GM19455 (cell line): Measurements from ENCODE around the gene WNT9A.

ENCODE experiments used
- ATAC-seq: cut with Tn5 transposase; IDR thresholded peaks from one replicate; pipeline ENCODE4 v1.9.1; 2021; ENCODE audit not compliant: unreplicated experiment

The WNT9A gene

DNA sequence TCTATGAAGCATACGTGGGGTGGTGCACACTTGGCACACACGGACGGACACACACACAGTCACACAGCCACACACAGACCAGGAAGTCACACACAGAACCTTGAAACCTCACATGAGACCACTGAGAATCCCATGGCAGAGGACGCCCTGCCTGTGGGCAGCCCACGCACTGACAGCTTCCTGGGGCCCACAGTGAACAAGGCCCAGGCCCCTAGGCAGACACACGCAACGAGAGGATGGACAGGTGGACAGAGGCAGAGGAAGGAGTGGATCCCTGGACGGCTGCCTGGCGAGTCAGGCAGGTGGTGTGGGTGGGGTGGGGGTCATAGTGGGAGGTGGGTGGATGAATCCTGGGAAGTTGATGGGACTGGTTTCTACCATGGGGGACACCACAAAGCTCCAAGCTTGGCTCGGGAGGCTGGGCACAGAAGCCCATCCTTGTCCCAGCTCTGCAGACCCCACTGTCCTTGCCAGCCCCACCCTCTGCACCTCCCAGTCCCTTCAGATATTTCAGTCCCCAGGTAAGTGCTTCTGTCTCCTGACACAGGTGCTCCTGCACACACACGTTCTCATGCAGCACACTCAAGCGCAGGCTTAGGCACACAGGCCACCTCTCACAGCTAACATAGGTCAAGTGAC is 49.1 kb downstream of the WNT9A start:
- ATAC-seq = no peak

DNA sequence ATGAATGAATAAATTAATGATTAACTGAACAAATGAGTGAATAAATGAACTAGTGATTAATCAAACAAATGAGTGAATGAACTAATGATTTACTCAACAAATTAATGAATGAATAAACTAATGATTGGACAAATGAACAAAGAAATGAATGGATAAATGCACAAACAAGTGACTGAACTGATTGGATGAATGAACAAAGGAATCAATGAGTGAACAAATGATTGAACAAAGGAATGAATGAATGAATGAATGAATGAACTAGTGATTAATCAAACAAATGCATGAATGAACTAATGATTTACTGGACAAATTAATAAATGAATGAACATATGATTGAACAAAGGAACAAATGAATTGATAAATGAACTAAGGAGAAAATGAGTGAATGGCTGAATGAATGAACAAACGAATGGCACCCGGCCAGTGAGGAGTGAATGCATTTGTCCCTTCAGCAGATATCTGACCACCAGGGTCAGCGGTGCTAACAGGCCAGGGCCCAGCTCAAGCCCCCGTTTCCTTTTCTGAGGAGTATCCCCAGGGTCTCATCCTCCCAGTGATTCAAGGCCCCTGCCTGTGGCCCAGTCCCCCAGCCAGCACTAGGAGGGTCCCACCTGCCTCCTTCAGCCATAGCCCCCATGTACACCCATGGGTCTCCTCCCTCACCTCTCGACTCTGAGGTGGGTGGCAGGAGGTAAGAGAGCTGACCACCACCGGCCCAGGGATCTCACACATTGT is 49.9 kb downstream of the WNT9A start:
- no peak for ATAC-seq

DNA sequence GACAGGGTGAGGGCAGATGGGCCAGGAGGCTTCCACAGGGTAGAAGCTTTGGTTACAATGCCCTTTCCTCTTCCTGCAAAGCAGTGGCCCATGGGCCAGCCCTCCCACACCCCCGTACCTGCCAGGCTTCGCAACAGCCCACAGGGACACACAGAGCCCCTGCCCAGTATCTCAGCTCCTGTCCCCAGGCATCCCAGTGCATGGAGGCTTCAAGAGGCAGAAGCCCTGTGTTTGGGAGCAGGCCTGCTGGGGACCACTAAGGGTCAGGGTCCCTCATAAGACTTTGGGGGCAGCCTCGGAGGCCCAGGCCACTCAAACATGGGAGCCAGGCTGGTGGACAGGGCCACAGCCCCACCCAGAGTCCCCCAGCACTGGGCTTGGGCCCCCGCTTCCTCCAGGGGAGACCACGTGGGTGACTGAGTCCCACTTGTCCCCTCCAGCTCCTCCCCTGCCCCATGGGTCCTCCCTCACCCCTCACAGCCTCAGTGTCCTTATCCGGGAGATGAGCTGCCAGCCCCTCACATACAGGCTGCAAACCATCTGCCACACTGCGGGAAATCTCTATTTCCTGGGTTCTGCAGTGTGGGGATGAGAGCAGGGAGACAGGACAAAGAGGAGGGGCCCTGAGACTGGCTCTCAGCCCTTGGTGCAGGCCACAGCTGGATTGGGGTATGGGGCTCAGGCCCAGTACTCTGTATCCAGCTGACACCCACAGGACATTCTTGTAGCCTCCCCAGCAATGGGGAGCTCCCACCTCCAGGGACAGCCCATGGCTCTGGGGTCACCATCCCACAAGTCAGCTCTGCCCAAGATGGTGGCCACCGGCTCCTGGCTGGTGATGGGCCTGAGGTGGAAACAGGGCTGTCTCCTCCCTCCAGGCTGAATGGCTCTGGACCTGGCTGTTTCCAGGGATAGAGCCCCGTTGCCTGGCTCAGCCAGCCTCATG is 50.7 kb downstream of the WNT9A start:
- no peak for ATAC-seq

DNA sequence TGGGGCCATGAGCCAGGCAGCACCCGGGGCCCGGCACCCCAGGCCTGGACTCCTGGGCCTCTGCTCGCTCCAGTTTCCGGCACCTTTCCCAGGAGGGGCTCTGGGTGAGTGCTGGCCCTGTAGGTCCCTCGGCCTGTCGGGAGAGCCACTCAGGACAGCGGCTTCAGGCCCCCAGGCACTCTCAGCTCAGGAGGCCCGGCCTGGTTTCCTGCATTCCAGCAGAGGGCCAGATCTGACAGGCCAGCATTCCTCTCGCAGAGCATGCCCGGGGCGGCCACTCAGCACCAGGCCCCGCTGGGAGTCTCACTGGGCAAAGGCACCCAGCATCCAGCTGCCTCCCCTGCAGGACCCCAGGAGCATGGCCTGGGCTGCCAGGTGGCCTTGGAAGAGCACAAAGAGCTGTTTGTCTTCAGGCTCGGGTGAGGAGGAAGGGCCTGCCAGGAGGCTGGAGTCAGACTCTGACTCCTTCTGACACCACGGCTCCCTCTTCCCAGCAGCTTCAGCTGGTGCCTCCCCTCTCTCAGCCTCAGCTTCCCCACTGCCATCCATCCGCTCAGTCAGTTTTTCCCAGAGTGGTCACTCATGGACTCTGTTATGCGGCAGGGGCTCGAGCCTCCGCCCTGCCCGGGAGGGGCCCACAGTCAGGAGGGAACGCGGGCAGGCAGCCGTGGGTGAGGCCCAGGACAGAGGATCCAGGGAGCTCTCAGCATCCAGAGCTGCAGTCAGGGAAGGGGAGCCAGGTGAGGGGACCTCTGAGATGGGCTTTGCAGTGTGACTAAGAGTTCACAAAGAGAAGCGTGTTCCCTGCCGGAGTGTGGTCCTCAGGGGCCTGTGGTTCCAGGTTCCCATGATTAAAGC is 51.7 kb downstream of the WNT9A start:
- no peak for ATAC-seq

DNA sequence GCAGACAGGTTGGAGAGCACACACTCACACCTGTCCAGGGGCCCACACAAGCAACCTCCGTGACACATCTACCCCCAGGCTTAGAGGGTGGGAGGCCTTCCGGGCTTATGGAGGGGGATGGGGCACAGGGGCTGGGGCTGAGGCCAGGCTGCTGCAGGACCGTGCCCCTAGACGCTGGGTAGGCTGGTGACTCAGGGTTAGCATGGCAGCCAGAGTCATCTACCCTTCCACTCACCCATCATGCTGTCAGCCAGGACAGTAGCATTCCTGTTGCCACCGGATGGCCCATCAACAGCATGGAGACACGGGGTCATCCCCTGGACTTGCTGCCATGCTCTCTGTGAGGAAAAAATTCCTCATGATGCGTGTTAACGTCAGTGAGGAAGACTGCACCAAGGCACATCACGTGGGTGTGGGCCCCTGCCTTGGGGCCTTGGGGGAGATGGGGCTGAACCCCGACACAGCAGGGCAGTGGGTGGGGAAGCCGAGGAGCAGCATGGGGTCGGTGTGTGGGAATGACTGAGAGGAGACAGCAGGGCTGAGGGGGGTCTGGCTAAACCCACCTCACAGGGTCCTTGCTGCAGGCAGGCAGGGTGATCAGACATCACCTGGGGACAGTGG is 52.8 kb downstream of the WNT9A start:
- no peak for ATAC-seq

DNA sequence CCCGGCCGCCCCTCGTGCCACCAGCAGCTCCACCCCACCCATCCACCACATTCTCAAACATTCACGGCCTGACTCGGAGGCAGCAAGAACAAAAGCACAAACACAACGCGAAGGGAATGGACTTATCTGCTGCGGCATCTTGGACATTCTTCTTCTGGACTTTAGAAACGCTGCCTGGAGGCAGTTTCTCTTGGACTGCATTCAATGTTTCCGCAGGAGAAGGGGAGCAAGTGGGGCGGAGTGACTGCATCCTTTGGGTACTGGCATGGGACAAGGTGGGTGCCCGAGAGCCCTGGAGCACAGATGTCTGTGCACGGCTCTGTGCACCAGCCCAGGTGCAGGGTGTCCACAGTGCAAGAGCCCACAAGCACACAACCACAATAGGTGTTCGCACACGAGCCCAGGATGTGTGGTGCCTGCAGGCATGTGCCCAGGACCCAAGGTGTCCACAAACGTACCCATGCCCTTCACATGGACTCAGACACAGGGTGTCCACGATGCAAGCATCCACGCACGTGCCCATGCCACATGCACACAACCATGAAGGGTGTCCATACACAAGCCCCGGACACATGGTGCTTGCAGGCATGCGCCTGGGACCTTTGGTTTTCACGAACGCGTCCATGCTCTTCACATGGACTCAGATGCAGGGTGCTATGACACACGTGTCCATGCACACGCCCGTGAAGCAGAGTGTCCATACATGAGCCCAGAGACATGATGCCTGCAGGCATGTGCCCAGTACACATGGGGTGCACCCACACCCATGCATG is 53.6 kb downstream of the WNT9A start:
- ATAC-seq = no peak

DNA sequence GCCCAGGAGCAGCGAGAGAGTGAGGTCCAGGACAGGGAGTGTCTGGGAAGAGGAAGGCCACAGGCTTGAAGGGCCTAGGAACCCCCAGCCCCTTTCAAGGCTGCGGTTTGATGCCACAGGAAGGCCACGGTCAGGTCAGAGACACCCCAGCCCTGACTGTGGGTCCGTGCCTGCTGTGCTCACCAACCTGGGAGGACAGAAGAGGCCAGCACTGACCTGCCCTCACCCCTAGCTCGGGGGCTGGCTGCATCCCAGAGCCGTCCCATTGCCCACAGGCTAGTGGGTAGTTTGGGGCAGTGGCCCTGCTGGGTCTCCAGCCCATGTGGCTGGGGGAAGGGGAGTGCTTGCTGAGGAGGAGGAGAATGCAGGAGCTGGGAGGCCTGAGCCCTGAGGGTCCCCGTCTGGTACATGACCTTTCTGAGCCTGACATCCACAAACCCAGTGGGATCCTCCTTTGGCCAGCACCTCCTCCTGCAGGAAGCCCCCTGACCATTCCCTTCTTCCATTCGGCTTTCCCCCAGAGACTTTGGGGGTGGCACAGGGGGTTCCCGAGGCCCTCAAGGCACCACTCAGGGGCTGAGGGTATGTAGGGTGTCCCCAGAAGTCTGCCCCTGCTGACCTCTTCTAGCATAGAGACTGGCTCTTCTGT is 54.3 kb downstream of the WNT9A start:
- ATAC-seq = no peak

DNA sequence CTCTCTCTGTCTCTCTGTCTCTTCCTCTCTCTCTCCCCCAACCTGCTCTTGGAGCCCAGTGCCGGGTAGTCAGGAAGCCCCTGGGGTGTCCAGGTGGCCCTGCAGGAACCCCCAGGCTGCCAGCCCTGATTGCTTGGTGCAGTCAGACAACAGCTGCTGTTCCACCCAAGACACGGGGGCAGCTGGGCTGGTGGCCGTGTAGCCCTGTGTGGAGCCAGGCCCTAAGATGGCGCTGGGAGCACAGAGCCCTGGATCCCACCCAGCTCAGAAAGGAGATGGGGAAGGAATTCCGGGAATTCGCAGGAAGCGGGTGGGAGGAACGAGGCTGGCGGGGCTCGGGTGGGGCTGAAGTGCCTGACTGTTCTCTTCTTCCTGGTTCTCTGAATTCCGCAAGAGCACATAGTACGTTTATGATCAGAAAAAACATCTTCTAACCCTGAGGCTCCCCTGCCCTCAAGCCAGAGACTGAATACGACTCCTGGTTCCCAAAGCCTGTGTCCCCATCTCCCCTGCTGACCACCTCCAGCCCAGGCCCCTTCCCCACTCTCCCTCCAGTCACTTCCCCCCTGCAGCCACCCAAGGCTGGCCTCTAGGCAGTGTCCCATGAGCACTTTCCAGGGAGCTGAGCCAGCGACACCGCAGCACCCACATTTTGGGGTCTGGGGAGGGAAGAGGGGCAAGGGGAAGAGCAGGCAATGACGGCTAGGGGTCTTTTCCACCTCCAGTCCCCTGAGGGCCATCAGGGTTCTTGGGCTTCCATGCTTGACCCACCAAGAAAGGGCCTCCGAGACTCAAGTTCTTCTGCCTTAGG is 55.0 kb downstream of the WNT9A start:
- ATAC-seq = no peak

DNA sequence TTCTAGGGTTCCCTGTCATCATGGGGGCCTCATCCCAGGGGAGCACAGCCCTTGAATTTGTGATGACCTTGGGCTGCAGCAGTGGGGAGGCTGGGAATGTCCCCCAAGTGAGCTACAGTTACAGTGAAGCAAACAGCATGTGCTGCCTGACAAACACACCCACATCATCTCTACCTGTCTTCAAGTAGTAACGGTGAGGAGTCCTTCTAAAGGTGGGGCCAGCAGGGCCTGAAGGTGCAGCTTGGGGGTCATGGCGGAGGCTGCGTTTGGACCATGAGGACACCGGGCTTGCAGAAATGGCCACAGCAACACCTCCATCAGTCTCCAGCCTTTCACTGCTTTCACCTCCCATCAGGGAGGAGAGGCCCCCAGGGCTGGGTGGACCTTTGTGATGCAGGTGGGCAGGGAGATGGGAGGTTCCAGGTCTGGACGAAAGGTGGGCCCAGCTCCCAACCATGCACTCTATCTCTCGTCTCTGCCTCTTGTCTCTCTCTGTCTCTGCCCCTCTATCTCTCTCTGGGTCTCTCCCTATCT is 55.7 kb downstream of the WNT9A start:
- no peak for ATAC-seq

DNA sequence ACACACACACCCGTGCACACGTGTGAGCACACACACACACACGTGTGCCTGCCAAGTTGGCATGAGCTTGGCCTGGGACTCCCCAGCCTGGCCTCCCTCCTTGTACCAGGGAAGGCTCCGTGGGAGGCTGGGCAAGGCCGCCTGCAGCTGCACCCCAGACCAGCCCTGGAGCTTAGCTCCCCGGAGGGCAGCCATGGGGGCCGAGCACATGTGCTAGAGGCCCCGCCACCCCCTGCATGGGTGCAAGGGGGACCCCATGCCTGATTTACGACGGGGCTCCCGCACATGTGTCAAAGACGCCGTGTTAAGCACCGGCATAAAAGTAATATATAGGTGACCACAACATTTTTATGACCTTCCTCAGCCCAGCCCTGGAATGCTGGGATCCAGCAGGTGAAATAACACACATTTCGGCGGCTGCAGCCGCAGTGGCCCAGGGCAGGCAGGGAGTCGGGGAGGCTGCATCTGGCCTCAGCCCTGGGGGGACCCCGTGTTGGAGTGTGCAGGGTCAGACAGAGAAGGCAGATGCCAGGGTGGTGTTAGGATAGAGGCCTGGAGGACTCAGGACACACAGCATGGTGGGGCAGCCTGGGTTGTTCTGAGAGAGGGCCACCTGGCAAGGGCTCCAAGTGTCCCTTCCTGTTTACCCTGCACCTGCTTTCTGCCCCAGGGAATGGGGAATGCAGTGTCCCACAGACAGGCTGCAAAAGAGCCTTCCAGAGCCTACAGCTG is 56.3 kb downstream of the WNT9A start:
- no peak for ATAC-seq

DNA sequence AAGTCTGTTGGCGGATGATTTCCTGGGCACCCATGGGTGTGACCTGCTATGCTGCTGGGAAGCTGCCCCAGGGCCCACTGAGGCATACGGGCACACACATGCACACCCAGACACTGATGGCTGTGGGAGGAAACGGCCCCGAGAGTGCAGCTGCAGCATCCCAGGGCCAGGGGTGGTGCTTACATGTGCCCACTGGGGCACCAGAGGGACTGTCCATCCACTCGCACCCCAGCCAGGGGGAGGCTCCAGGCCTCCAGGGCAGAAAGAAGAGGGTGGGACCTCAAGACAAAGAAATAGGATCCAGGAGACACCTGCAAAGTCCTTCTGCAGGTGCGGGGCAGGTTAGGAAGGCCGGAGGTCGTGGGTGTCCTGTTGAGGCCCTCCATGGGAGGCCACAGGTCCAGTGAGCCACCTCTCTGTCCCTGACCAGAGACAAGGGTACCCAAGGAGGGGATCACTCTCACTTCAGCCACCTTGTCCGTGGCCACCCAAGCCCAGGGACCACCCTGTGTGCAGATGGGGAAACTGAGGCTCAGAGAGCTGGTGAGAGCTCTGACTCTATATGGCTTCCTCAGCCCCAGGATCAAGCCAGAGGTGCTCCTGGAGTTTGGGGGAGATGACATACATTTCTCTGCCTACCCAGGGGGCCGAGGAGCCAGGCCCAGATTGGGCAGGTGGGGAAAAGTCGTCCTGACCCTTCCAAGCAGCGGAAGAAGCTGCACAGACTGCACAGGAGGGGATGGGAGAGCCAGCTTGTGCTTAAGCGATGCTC is 57.1 kb downstream of the WNT9A start:
- no peak for ATAC-seq

DNA sequence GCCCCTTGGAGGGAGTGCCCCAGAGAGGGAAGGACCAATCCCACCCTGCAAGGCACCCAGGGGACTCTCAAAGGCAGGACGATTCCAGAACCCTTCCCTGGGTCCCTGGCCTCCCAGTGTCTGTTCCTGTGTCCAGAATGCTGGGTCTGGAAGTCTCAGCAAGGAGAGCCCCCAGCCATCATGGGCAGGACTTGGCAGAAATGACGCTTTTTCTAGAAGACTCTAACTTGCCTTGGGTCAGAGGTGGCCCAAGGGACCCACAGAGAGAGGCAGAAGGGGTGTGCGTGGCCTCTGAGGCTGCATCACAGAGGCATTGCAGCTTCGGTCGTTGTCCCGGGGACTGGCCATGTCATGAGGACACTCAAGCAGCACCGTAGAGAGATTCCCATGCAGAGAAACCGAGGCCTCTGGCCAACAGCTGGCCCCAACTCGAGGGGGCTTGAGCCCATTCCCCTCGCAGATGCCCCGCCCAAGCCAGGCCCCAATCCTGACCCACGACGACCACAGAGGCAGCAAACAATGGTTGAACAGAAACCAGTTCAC is 57.8 kb downstream of the WNT9A start:
- ATAC-seq = no peak

DNA sequence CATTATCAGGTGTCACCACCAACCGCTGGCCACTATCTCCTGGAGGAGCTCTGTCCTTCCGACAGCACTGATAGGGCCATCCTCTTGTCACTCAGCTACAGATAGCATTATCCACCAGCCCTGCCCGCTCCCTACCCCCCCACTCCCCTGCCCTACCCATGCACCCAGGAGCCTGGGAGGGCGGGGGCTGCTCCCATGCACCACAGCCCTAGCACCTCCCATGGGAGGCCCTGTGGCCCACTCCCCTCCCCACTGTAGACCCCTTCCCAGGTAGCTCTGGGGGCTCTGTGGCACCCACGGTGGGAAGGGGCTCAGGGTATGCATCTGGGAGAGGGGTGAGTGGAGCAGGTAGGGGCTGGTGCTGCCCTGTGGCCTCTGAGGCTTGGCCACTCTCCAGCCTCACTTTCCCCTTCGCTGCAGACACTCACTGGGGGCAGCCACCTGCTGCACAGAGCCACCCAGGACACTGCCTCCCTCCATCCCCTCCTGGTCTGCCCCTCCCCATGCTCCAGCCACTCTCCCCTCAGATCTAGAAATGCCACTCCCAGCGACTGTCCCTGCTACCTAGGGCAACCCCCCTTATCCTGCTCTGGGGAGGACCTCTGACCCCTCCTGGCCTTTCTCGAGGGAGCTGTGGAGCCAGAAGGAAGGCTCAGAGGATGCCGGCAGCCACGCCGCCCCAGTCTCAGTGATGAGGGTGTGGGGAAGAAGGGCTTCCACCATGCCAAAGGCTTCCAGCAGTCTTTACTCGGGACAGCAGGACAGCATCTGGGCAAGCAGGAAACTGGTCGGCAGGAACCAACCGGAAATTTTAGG is 58.5 kb downstream of the WNT9A start:
- no peak for ATAC-seq

DNA sequence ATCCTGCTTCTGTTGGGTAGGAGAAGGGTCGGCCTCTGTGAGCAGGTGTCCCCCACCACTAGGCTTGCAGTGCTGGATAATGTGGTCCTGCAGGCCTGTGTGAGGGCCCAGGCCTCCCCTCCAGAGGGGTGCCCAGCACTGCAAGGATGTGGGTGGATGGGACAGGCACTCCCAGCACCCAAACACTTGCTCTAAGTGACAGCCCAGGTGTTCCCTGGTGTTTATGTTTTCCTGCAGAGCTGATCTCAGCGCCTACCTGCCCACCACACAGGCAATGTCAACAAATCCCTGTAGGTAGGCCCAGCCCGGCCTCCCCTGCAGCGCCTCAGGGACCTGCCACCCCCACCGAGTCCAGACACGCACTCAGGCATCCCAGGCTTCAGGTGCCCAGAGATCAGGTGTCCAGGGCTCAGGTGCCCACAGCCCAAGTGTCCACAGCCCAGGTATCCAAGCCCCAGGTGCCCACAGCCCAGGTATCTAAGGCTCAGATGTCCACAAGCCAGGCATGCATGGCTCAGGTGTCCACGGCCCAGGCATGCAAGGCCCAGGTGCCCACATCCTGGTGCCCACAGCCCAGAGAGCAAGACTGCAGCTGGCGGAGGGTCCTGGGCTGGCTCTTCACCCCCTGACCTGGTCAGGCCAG is 59.2 kb downstream of the WNT9A start:
- no peak for ATAC-seq
